B cell (primary cell): ENCODE results near the gene GMPR2. TPM values are rescaled to one million over a fixed set of nuclear protein-coding genes. Genes with fewer than 3 reads are reported as not detected.
"Not testable (repeated sequence)": the region's sequence is repeated elsewhere in the genome, so short reads cannot be mapped to it uniquely, and the experiment has no call there.

Experiments
- ATAC-seq: fragments of 200-7000 bp; cut with Tn5 transposase; one replicate; pipeline ENCODE4 v1.10.0; 2021; ENCODE audit warnings: low read depth, mild to moderate bottlenecking, moderate number of reproducible peaks, moderate library complexity
- CTCF ChIA-PET: fragments of 350-600 bp; sonication (Branson Sonifier 250); formaldehyde crosslinking; loops from one replicate; lab custom pipeline; 2021; ENCODE audit warnings: antibody characterized with exemption, inconsistent platforms; lab: Charles Lee
- POLR2A ChIA-PET: fragments of 350-600 bp; sonication (Branson Sonifier 250); formaldehyde crosslinking; loops from one replicate; lab custom pipeline; 2021; ENCODE audit warnings: antibody characterized with exemption; lab: Charles Lee
- DNase-seq: peaks from one replicate; pipeline ENCODE4 v3.0.0; 2013
- H2AFZ ChIP-seq: 2 replicates; pipeline ENCODE4 v1.6.1; 2012; ENCODE audit warnings: mild to moderate bottlenecking, low read depth, low read length; ENCODE audit not compliant: insufficient read depth, poor library complexity, severe bottlenecking
- H3K27ac ChIP-seq, 2 donors: 1 replicate in 1 of 2; 2 replicates in 1 of 2; pipeline ENCODE4 v1.5.1; 2012 to 2013; ENCODE audit warnings: low read length in 2 of 2, mild to moderate bottlenecking in 2 of 2, moderate library complexity in 1 of 2
- H3K27me3 ChIP-seq, 4 experiments: fragments of 200-600 bp in 1 of 4; sonication (generic) in 1 of 4; replicated peaks in 1 of 4; 1 replicate in 2 of 4; 2 replicates in 2 of 4; pipeline versions ENCODE4 v1.6.1 to v1.7.0; 2013 to 2016; ENCODE audit warnings: low read length in 3 of 4, mild to moderate bottlenecking in 2 of 4, mixed read lengths in 1 of 4, moderate library complexity in 1 of 4; ENCODE audit not compliant: insufficient read depth in 4 of 4, control insufficient read depth in 3 of 4; ENCODE audit errors: control extremely low read depth in 1 of 4
- H3K36me3 ChIP-seq, 2 experiments: replicated peaks in 1 of 2; 1 replicate in 1 of 2; 2 replicates in 1 of 2; pipeline versions ENCODE4 v1.6.1 to v1.7.1; 2013; ENCODE audit warnings: low read length in 1 of 2; ENCODE audit not compliant: insufficient read depth in 2 of 2, control insufficient read depth in 1 of 2; ENCODE audit errors: control extremely low read depth in 1 of 2, extremely low read depth in 1 of 2
- H3K4me1 ChIP-seq, 2 donors: fragments of 200-600 bp in 1 of 2; sonication (generic) in 1 of 2; 1 replicate in 1 of 2; 2 replicates in 1 of 2; pipeline versions ENCODE4 v1.5.1 to v1.6.1; 2013 to 2017; ENCODE audit warnings: low read length in 2 of 2; ENCODE audit not compliant: control insufficient read depth in 2 of 2, insufficient read depth in 2 of 2
- H3K4me2 ChIP-seq: replicated peaks from 2 replicates; pipeline ENCODE3; 2012; ENCODE audit warnings: mild to moderate bottlenecking, low read depth, low read length; ENCODE audit not compliant: poor library complexity, severe bottlenecking
- H3K4me3 ChIP-seq, 5 experiments: fragments of 200-600 bp in 1 of 5; sonication (generic) in 1 of 5; 1 replicate in 3 of 5; 2 replicates in 2 of 5; pipeline versions ENCODE4 v1.5.1 to v1.7.0; 2011 to 2016; ENCODE audit warnings: low read length in 4 of 5, mild to moderate bottlenecking in 4 of 5, low read depth in 2 of 5, control low read depth in 1 of 5, moderate library complexity in 1 of 5; ENCODE audit not compliant: insufficient read depth in 1 of 5; ENCODE audit errors: control extremely low read depth in 1 of 5, extremely low read depth in 1 of 5
- H3K79me2 ChIP-seq: fragments of 200-600 bp; sonication (generic); one replicate; pipeline ENCODE4 v1.6.0; 2016; ENCODE audit warnings: low read length; ENCODE audit not compliant: control insufficient read depth, insufficient read depth
- H3K9ac ChIP-seq: fragments of 200-600 bp; sonication (generic); 2 replicates; pipeline ENCODE4 v1.6.1; 2017; ENCODE audit warnings: mild to moderate bottlenecking, low read length, moderate library complexity
- H3K9me3 ChIP-seq, 3 donors: one replicate each; pipeline versions ENCODE4 v1.6.1 to v1.7.1; 2013; ENCODE audit warnings: low read length in 2 of 3; ENCODE audit not compliant: control insufficient read depth in 2 of 3, insufficient read depth in 1 of 3; ENCODE audit errors: control extremely low read depth in 1 of 3
- H4K20me1 ChIP-seq: 2 replicates; pipeline ENCODE4 v1.6.0; 2012; ENCODE audit warnings: mild to moderate bottlenecking, low read length; ENCODE audit not compliant: insufficient read depth, control insufficient read depth, poor library complexity, severe bottlenecking
- H3K27ac Mint-ChIP-seq: one replicate; pipeline ENCODE4 v1.8.0; 2021; ENCODE audit warnings: mixed read lengths
- H3K27me3 Mint-ChIP-seq: one replicate; pipeline ENCODE4 v1.8.0; 2021; ENCODE audit warnings: mixed read lengths
- H3K4me1 Mint-ChIP-seq: one replicate; pipeline ENCODE4 v1.8.0; 2021; ENCODE audit warnings: mixed read lengths
- H3K4me3 Mint-ChIP-seq: one replicate; pipeline ENCODE4 v1.8.0; 2021; ENCODE audit warnings: mixed read lengths
- H3K9me3 Mint-ChIP-seq: one replicate; pipeline ENCODE4 v1.8.0; 2022; ENCODE audit warnings: mixed read lengths; ENCODE audit not compliant: insufficient read depth
- EZH2 ChIP-seq: IDR thresholded peaks from 2 replicates; pipeline ENCODE4 v1.6.1; 2012; ENCODE audit warnings: borderline replicate concordance, low read depth, mild to moderate bottlenecking, moderate library complexity, low read length; ENCODE audit not compliant: insufficient read depth, poor library complexity, severe bottlenecking
- WGBS: methylation state at CpG from one replicate; pipeline ENCODE4 v1.1.5; 2013; ENCODE audit warnings: missing lambda C conversion rate; ENCODE audit not compliant: insufficient coverage; 5-methylcytosine and 5-hydroxymethylcytosine counted together
- intact Hi-C: fragments of 100-400 bp; cut with micrococcal nuclease; formaldehyde crosslinking; loops from one replicate; pipeline ENCODE4 v1.10.0; 2022
- polyA plus RNA-seq: library from polyadenylated mRNA; depleted of rRNA; stranded (reverse); fragments of >200 nt; gene quantifications from 2 replicates; pipeline ENCODE4 v1.2.3, GENCODE V29; 2012
- total RNA-seq, 2 donors: library from RNA; stranded (reverse); fragments of 120-200 nt in 1 of 2; gene quantifications; 1 replicate in 1 of 2; 2 replicates in 1 of 2; pipeline versions ENCODE4 v1.2.3 to v1.2.4, GENCODE V29; 2013 to 2022
- TF ChIP-seq, protein P1 (sequence below): fragments of 200-600 bp; IDR thresholded peaks from one replicate; pipeline ENCODE4 v1.8.0; 2022; ENCODE audit warnings: antibody characterized with exemption, mild to moderate bottlenecking

The GMPR2 gene
- total and polyA plus RNA-seq, 2 donors (not counting 1 experiment from before 2014, with no cell fraction given), result 39.7 to 58.7 TPM

DNA sequence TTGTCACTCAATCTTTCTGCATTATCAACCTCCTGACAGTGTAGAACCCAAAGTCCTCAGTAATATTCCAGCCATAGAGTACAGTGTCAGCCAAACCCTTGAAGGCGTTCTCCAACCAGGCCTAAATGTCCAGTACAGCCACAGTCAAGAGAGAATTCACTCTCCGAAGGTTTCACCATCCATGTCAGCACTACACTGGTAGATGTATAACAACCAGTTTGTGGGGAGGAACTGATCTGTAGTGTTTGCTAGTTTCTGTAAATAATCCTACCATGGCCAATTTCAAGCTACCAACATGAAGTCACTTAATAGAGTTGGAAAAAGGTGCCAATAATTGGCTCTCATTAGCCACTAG lies 16.4 kb upstream of the GMPR2 start:
- H3K4me3 Mint-ChIP-seq, result peak overlapping the region; percentile 93
- H3K27ac Mint-ChIP-seq, result peak overlapping the region; percentile 96
- Histone ChIP-seq H3K9ac (peak overlapping the region; percentile 93), H4K20me1 (peaks cover 10% of the 10 kb centered on the region), H2AFZ (peak overlapping the region; percentile 90), H3K27ac (peak overlapping the region; percentile 85 to 89), H3K9me3 (no peaks in the 10 kb centered on the region), H3K27me3 (no peaks in the 10 kb centered on the region), H3K4me2 (peak overlapping the region; percentile 88), H3K79me2 (peaks cover 67% of the 10 kb centered on the region), H3K36me3 (peaks cover 2 to 13% of the 10 kb centered on the region in 2 experiments), H3K4me3 (no peak overlapping the region), H3K4me1 (peaks cover 32% of the 10 kb centered on the region in 2 donors)
- no peak for TF ChIP-seq EZH2
- TF ChIP-seq, protein P1, sequence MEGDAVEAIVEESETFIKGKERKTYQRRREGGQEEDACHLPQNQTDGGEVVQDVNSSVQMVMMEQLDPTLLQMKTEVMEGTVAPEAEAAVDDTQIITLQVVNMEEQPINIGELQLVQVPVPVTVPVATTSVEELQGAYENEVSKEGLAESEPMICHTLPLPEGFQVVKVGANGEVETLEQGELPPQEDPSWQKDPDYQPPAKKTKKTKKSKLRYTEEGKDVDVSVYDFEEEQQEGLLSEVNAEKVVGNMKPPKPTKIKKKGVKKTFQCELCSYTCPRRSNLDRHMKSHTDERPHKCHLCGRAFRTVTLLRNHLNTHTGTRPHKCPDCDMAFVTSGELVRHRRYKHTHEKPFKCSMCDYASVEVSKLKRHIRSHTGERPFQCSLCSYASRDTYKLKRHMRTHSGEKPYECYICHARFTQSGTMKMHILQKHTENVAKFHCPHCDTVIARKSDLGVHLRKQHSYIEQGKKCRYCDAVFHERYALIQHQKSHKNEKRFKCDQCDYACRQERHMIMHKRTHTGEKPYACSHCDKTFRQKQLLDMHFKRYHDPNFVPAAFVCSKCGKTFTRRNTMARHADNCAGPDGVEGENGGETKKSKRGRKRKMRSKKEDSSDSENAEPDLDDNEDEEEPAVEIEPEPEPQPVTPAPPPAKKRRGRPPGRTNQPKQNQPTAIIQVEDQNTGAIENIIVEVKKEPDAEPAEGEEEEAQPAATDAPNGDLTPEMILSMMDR, result no peak
- ChIA-PET CTCF (interaction anchor here (0.9 to 4.2 kb wide), 22 partner anchors 12 to 219 kb away, joined by 3 to 31 read pairs (median 5); partner anchors contain the start of genes CIDEB, DHRS1, GMPR2 and IRF9), POLR2A (interaction anchor here (0.5 to 5.3 kb wide), 14 partner anchors 16 to 214 kb away, joined by 3 to 64 read pairs (median 4); partner anchors contain the start of genes DCAF11, DHRS1, GMPR2 and IPO4)
- no peaks in the 10 kb centered on the region for H3K27me3 Mint-ChIP-seq
- WGBS, result 100% methylated on average over 1 of the region's 2 CpGs
- no peak for DNase-seq
- H3K9me3 Mint-ChIP-seq, result no peaks in the 10 kb centered on the region
- peaks cover 37% of the 10 kb centered on the region for H3K4me1 Mint-ChIP-seq
- no peak for ATAC-seq
- intact Hi-C loops, result loop anchor here (1.0 to 10.0 kb wide), 5 partner anchors 26 to 916 kb away; partner anchors contain the start of genes THTPA, TINF2 and ZFHX2

DNA sequence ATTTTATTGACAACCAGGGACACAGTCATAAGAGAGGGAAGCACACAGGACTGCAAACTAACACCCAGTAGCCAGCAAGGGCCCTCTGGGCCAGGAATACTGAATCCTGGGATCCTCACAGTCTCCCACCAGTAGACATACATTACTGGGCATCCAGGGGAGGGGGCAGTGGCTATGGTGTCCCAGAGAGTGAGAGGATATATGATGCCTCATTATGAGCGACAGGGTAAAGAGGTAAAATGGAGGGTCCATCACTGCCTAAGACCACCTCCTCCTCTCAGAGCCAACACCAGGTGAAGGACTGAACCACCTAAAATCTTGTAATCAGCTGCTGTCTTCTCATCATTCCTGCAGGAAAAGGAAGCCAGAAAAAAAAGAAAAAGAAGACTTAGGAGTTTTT lies 15.9 kb upstream of the GMPR2 start:
- WGBS, result no CpG with 5 or more reads among the region's 1 CpG
- not testable (repeated sequence) for H3K27ac Mint-ChIP-seq, H3K9ac ChIP-seq, H3K27me3 ChIP-seq, H3K9me3 ChIP-seq, H2AFZ ChIP-seq, H3K27me3 Mint-ChIP-seq, H3K36me3 ChIP-seq, ATAC-seq, H3K9me3 Mint-ChIP-seq, H3K4me3 ChIP-seq, H3K4me3 Mint-ChIP-seq, DNase-seq, H3K4me2 ChIP-seq
- H3K4me1 Mint-ChIP-seq, result peaks cover 32% of the 10 kb centered on the region
- H3K79me2 ChIP-seq, result peaks cover 67% of the 10 kb centered on the region
- intact Hi-C loops, result loop anchor here (1.0 to 10.0 kb wide), 5 partner anchors 25 to 916 kb away; partner anchors contain the start of genes THTPA, TINF2 and ZFHX2
- H3K27ac ChIP-seq, result peak overlapping the region in 1 of 2 donors; percentile 85
- H3K4me1 ChIP-seq, result peaks cover 27 to 32% of the 10 kb centered on the region in 2 donors
- CTCF ChIA-PET, result interaction anchor here (1.4 to 4.2 kb wide), 8 partner anchors 14 to 92 kb away, joined by 3 to 31 read pairs (median 10); partner anchors contain the start of genes DHRS1, IRF9, LTB4R2 and NOP9
- peaks cover 10% of the 10 kb centered on the region for H4K20me1 ChIP-seq
- POLR2A ChIA-PET, result interaction anchor here (1.8 kb wide), 1 partner anchor 25 kb away, joined by 17 read pairs; the partner anchor contains the start of gene TINF2
